Breast epithelium (tissue), 3 donors: ENCODE data around the gene ATP6V0E2.
A peak's percentile ranks its signal among the peaks of the same experiment; 100 is the strongest.

Source experiments
- POLR2A ChIP-seq: fragments of 450-650 bp; IDR thresholded peaks from one replicate; pipeline ENCODE4 v1.6.1; 2016; ENCODE audit warnings: antibody characterized with exemption, mild to moderate bottlenecking, moderate library complexity
- POLR2AphosphoS5 ChIP-seq, 3 donors: sonication (generic); formaldehyde crosslinking; IDR thresholded peaks; one replicate each; pipeline ENCODE4 v1.6.1; 2017; ENCODE audit warnings: antibody characterized with exemption in 3 of 3
- TF ChIP-seq, protein P1 (sequence below), 3 donors: fragments of 450-650 bp; IDR thresholded peaks; one replicate each; pipeline ENCODE4 v1.5.1; 2016 to 2017; ENCODE audit warnings: antibody characterized with exemption in 3 of 3, mild to moderate bottlenecking in 3 of 3, moderate library complexity in 3 of 3

DNA sequence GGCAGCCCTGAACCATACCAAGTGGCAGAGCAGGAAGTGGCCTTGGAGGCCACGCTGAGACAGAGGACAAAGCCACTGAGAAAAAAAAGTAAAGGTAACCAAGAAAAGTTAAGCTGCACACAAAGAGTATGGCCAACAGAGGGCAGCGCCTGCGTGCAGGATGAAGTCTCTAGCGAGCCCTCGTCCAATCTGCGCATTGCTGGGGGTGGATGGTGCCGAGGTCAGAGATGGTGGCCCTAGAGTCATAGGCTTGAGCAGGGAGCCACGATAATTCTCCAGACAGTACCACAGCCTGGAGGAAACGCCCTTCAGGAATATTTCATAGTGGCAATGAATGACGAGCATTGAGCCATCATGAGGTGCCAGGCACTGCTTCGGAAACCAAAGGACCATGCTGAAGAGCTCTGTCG lies 9.7 kb downstream of the ATP6V0E2 start:
- TF ChIP-seq, protein P1, sequence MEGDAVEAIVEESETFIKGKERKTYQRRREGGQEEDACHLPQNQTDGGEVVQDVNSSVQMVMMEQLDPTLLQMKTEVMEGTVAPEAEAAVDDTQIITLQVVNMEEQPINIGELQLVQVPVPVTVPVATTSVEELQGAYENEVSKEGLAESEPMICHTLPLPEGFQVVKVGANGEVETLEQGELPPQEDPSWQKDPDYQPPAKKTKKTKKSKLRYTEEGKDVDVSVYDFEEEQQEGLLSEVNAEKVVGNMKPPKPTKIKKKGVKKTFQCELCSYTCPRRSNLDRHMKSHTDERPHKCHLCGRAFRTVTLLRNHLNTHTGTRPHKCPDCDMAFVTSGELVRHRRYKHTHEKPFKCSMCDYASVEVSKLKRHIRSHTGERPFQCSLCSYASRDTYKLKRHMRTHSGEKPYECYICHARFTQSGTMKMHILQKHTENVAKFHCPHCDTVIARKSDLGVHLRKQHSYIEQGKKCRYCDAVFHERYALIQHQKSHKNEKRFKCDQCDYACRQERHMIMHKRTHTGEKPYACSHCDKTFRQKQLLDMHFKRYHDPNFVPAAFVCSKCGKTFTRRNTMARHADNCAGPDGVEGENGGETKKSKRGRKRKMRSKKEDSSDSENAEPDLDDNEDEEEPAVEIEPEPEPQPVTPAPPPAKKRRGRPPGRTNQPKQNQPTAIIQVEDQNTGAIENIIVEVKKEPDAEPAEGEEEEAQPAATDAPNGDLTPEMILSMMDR (IDR thresholded peaks at IDR 0.05), result peak; percentile 46 to 82 (median 74)
- no peak for TF ChIP-seq POLR2AphosphoS5 (IDR thresholded peaks at IDR 0.05)
- no peak for TF ChIP-seq POLR2A
